ENCODE data around the gene PBLD.
"Not testable (repeated sequence)": the region's sequence is repeated elsewhere in the genome, so short reads cannot be mapped to it uniquely, and the experiment has no call there.

PBLD gene

DNA sequence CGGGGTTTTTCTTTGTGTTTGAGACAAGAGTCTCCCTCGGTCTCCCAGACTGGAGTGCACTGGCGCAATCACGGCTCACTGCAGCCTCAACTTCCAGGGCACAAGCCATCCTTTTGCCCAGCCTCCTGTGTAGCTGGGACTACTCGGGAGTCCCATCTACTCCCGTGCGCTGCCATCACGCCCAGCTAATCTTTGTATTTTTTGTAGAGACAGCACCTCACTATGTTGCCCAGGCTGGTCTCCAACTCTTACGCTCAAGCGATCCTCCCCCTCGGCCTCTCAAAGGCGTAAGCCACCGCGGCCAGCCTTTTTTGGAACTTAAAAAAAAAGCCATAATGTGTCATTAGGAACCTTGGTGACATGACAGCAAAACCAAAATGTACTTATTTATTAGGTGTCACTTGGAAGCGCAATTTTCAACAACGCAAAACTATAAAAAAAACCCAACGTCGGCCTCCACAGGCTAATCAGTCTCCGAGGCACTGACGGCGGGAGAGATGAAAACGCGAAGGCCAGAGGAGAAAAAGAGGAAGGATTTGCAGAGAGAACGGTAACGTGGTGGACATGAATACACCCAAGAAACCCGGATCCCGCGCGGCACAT, 1.8 kb downstream of the PBLD start:
- no peak for DNase-seq

DNA sequence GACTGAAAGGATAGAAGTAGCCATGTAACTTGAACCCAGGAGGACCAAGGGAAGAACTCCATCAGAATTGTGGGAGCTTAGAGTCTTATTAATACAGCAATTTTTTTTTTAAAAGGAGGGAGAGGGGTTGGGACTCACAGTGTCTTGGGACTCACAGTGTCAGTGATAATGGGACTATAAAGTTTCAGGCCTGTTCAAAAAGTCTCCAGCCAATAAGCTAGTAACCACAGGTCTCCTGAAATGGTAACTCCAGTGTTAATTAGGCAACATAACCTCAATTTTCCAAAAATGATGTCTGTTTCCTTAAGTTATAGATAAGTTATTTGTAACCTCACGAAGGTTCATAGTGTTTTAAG, 3.2 kb downstream of the PBLD start:
- no peak for DNase-seq

DNA sequence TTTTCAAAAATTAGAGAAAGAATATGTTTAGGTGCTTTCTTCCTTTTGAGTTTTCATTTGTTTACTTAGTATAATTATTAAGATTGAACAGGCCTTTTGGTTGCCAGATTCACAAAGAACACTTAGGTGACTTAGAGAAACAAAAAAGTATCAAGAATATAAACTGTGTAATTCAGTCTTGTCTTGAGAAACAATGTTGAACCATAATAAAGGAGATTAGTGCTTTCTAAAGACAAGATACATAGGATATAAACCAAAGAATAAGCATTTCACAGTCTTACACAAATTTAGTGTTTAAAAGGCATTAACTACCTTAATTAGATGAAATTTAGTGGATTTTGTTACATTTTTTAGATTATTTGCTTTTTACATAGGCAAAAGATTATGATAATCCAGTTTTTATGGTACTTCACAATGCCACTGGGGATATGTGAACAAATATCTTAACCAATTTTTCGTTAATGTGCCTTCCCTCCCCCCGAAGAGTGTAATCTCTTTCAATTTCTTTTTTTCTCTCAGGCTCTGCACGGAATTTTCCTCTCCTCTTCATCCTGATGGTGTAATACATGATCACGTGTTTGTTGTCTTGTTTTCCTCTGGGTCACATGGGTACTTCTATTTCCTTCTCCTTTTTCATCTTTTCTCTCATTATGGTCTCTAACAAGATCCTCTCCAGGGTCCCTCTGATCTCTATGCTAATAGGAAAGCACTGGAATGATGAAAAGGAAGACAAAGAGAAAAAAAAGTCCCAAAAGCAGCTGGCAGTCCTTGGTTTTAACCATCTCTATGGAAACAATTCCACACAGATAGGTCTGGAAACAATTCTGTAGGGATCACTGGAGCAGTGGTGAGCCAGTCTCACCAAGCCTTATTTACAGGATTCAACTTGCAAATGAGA, 4.6 kb downstream of the PBLD start:
- DNase-seq: no peak

DNA sequence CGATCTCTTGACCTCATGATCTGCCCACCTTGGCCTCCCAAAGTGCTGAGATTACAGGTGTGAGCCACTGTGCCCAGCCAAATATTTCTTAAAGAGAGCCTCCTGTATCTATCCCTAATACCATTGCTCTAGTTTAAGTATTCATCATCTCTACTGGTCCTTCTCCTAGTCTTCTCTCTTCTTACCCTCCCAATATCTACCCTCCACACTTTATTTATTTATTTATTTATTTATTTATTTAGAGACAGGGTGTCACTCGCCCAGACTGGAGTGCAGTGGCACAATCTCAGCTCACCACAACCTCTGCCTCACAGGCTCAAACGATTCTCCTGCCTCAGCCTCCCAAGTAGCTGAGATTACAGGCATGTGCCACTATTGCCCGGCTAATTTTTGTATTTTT, 8.3 kb downstream of the PBLD start:
- DNase-seq: not testable (repeated sequence)

DNA sequence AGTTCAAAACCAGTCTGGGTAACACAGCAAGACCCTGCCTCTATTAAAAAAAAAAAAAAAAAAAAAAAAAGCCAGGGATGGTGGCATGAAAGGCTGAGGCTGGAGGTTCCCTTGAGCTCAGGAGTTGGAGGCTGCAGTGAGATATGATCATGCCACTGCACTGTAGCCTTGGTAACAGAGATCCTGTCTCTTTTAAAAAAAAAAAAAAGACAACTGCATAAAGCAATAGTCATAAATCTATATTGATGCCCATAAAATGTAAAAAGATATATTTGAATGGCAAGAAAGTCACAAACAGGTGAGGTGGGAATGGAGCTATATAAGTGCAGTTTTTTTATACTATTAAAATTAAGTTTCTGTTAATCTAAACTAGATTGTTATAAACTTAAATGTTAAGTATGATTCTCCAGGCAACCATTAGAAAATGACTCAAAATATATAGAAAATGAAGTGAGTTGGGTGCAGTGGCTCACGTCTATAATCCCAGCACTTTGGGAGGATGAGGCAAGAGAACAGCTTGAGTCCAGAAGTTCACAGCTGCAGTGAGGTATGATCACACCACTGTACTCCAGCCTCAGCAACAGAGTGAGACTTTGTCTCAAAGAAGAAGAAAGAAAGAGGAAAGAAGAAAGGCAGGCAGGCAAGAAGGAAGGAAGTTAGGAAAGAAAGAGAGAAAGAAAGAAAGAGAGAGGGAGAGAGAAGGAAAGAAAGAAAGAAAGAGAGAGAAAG, 14.2 kb downstream of the PBLD start:
- DNase-seq: no peak

DNA sequence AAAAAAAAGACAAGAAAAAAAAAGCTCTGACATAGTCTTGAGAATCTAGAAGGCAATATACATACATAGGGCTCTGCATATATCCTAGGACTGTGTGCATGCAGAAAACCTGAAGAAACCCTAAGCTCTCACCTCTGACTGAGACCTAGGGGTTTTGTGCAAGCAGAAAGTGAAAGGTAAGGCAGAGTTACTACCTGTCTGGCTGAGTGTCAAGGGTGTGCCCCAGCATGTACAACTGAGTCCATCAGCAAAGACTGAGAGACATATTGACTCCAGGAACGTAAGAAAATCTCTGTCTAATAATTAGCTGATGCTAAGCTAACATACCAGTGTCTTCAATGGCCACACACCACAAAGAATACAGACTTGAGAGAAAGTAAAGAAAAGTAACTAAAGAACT, 17.1 kb downstream of the PBLD start:
- no peak for DNase-seq

DNA sequence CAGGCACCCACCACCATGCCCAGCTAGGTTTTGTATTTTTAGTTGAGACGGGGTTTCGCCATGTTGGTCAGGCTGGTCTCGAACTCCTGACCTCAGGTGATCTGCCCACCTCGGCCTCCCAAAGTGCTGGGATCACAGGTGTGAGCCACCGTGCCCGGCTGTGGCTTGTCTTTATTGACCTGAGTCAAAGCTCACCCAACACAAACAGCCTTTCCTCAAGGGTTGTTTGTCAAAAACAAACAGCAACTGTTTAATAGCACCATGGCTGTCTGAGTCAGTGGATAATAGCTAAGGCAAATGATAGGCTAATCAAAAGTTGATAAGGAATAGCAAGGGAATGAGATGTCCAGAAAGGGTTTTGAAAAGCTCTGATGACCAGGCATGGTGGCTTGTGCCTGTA, 17.8 kb downstream of the PBLD start:
- not testable (repeated sequence) for DNase-seq

DNA sequence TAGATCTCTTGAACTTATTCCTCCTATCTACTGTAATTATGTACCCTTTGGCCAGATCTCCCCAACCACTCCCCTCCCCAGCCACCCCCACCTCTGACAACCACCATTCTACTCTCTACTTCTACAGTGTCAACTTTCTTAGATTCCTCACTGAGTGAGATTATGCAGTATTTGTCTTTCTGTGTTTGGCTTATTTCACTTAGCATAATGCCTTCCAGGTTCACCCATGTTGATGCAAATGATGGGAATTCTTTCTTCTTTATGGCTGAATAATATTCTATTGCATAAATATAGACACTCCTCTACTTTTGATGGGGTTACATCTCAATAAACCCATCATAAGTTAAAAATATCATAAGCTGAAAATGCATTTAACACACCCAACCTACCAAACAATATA, 22.2 kb downstream of the PBLD start:
- DNase-seq: no peak

DNA sequence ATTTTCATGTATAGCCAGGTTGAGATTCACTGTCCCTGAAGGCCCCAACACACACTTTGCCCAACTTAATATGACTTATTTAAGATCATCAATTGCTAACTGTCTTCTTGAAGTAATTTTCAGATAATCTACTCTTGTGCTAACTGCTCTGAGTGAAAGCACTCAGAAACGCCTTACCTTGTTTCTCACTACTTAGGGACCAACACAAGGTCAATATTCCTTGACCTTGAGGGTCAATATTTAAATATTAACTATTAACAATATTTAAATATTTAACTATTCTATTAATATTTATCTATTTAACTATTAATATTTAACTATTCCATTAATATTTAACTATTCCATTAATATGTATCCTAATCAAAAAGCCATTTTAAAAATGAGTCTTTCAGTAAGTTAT, 26.9 kb downstream of the PBLD start:
- no peak for DNase-seq

DNA sequence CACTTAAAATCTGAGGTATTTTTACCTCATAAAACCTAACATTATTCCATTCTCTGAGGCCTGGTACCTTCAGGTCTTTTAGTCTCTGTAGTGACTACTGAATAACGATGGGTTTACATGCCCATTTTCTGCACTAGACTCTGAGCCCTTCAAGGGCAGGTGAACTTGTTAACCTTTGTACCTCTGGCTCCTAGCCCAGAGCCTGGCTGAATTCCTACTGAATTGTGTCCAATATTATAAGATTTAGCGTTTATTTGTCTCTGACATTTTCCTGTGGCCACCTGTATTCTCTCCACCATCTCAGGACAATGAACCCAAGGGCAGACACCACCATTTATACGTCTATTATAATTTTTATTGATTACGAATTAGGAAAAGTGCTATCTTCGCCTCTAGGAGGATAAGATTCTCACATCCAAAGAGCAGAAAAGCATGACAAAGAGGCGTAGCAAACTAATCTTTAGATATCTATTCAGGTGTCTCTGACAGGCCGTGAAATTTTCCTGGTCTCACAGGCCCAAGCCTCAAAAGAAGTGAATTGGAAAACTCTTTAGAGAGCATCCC, 28.8 kb downstream of the PBLD start:
- no peak for DNase-seq

DNA sequence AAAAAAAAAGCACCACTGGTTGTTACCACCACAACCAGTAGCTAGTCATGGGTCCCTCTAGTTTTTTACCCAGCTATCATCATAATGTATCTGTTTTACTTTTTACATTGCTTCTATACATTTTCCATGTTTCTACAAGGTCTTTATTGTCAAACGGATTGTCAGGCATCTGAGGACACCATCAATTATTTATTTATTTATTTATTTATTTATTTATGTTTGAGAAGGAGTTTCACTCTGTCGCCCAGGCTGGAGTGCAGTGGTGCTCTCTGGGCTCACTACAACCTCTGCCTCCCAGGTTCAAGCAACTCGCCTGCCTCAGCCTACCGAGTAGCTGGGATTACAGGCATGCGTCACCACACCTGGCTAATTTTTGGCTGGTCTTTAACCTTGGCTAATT, 29.9 kb downstream of the PBLD start:
- no peak for DNase-seq

DNA sequence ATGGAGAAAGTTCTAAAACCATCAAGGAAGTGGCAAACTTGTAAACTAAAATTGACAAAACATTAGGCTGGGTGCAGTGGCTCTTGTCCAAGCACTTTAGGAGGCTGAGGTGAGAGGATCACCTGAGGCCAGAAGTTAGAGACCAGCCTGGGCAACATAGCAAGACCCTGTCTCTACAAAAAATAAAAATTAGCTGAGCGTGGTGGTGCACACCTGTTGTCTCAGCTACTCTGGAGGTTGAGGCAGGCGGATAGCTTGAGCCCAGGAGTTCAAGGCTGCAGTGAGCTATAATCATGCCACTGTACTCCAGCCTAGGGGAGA, 30.3 kb downstream of the PBLD start:
- DNase-seq: no peak

DNA sequence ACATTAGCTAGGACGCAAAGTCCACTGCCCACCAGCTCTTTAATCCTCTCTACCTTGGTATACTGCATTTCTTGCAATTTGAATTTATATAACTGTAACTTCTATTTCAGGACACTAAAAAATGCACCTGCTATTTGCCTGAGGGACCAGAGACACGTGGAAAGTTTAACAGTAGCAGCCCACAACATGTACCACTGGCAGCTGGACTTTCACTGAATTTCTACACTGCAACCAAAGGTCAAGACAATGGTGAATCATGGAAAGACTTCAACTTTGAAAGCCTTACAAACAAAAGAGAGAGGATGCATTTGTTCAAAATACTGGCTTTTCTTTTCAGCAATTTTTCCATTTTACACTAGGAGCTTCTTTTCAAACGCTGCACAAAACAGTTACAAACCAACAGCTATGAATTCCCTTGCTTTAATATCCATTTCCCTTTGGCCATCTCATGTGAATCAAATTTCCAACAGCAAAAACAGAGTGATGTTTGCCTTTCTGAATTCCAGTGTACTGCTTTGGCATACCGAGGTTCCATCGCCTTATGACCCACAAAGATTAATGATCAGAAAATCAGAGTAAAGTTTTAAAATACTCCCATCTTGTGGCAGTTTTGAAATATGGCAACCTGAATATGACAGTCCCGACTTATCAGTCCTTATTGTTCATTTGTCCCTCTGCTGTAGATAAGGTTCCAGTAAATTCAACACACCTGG, 30.8 kb downstream of the PBLD start:
- no peak for DNase-seq

DNA sequence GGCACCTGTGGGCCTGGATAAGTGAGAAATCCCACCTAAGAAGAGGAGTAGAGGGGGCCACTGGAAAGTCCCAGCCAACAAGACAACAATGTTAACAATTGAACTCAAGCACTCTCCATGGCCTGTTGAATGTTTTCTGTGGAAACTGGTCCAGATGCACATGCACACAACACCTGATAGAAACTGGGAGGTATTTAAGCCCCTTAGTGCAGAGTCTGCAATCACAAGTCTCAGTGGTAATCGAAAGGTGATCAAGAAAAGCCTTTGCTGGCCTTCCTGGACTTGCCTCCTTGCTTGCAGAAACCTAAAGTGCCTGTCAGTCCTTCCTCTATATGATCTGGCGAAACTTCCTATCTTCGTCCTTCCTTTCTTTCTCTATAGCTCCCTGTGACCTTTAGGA, 31.4 kb downstream of the PBLD start:
- no peak for DNase-seq

DNA sequence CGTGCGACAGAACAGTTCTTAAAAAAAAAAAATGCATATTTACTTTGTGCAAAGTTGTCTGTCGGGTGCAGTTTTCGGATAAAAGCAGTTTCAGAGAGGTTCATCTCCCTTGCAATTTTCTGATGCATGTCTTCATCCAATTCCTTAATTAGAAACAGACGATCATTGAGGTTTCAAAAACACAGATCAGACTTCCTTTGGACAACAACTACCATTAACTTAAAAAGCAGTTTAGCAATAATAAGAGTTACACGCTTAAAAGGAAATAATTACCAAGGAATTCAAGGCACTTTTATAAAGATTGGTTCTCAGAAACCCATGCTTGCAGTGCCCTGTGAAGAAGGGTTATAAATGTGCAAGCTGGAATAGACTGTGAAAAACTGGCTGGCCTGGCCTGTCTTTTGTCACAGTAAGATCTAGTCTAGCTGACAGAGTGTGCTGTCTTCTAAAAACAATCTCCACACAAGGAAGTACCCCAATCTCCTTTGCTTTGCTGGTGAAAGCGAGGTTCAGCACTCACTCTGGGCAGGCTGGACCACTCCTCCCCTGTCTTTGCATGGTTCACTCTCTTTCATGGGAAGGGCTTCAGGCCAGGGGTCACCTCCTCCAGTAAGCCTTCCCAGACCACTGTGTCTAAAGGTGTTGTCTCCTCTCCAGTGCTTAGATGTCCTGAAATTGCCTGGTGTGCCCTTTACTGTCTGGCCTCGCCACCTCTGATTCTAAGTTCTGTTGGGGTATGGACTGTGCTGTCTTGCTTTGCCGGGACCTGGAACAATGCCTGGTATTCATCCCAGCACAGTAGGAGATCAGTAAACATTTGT, 35.7 kb downstream of the PBLD start:
- no peak for DNase-seq

DNA sequence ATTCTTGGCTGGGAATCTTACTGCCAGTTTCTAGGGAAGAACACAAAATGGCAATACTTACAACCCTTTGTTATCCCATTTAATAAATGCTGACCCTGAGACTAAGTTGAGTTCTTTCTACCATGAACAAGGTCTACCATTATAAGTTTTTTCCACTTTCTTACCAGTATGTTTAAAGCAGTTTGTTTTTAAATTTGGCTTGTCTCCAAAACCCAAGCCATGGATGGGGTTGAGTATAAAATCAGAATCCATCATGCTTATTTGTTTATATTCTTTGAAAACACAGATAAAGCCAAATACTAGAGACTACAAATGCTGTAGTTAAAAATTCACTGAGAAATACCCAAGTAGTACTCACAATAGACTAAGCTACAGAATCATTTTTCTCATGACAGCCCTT, 42.0 kb downstream of the PBLD start:
- no peak for DNase-seq

DNA sequence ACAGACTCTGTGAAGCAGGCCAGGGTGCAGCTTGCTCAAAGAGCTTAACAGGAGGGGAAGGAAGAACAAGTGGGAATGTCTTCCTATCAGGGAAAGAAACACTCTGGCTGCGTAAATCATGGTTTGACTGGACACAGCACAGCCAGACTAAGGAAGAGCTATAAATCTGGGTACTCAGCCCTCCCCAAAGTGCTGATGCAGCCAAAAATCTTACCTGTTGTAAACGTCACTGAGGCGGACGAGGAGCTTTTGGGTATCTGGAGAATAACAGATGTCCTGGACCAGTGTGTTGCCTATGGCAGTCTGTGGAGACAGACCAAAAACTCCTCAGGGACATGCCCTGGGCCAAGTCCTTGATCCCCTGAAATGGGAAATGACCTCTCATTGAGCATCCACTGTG, 44.0 kb downstream of the PBLD start:
- no peak for DNase-seq

DNA sequence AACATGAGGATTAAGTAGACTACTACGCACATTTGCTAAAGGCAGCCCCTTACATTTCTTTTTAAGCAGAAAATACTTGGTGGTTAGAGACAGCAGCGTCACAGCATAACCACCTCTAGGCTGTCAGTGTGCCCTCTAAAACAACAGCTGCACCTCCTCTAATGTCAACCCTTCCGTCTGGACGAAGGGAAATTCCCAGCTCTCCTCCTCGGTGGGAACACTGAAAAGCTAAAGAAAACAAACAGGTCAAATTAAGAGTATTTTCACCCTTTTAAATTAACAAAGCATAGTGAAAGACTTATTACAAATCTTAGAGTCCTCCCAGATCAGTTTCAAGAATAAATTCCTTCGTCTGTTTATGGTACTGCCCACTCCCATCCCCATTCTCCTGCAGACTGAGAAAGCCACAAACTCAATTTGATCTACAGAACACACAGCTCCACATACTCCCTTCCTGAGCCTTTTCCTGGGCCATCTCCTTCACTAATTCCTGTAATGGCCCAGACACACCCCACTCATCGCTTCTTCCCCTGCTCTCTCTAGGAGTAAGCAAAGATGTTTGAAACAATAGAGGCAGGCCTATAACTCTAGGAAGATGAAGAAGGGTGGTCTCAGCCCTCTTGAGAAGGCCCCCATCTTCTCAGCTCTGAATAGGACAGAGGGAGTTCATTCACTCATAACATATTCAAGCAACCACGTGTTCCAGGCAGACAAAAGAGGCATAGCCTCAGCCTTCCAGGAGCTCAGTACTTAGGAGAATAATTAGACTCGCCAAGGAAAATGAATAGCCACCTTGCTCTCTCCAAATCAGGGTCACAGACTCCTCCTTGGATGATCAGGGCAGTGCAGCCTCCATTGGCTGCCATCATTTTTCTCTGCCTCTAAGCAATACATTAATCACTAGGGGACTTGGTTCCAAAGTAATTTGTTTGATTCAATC, 48.4 kb downstream of the PBLD start:
- no peak for DNase-seq

DNA sequence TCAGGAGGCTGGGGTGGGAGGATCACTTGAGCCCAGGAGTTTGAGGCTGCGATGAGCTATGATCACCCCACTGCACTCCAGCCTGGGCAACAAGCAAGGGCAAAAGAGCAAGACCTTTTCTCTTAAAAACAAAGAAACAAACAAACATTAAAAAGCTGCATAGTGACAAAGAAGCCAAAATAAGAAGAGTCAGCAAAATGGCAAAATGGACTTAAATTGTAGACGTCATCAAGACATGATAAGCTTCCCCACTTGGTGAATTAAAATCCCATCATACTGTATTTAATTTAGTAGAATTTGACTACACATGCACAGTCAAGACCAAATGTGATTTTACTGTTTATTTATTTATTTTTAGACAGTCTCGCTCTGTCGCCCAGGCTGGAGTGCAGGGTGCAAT, 52.0 kb downstream of the PBLD start:
- DNase-seq: no peak

DNA sequence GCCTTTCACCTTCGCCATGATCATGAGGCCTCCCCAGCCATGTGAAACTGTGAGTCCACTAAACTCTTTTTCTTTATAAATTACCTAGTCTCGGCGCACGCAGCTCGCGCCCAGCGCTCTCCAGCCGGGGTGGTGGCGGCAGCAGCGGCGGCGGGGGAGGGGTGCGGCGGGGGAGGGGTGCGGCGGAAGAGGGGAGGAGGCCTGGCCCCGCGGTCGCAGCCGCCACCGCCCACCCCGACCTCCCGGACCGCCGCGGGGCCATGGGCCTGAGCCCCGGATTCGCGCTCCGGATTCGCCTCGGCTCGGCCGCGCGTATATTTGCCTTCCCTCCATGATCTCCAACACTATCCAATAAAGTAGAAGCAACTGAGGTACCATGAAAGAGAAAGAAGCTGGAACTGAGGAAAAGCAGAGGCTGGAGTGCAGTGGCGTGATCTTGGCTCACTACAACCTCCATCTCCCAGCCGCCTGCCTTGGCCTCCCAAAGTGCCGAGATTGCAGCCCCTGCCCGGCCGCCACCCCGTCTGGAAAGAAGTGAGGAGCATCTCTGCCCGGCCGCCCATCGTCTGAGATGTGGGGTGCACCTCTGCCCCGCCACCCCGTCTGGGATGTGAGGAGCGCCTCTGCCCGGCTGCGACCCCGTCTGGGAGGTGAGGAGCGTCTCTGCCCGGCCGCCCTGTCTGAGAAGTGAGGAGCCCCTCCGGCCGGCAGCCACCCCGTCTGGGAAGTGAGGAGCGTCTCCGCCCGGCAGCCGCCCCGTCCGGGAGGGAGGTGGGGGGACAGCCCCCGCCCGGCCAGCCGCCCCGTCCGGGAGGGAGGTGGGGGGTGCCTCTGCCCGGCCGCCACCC, 53.6 kb downstream of the PBLD start:
- not testable (repeated sequence) for DNase-seq

All from CD4-positive, alpha-beta T cell treated with Interferon gamma for 1 hour (primary cell).